ENCODE results near the gene RIMBP2. TPM values are rescaled to one million over a fixed set of nuclear protein-coding genes. Genes with fewer than 3 reads are reported as not detected.

Gene RIMBP2
- total RNA-seq, 2 experiments from 2014 or later = not detected

DNA sequence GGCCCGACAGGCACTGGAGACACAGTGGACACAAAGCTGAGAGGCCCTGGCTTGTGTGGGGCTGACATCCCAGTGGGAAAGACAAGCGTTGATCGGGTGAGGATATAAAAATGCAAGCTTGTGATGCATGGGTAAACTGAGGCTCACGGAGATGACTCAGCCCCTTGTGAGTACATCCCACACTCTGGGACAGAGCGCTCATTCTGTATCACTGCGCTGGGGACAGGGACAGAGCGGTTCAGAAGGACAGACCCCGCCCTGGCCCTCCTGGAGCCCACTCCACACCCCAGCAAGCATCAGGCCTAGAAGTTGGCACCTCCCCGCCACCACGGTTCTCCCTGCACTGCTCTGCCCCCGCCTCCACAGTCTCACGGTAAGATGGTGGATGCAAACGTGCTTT lies 222.1 kb downstream of the RIMBP2 start:
- H3K36me3 Mint-ChIP-seq (ENCODE audit: low read depth) = no peaks in the 10 kb centered on the region
- intact Hi-C loops (cut with DNase I, micrococcal nuclease) = no loop called here
- Histone ChIP-seq H3K9me3 (ENCODE audit: control insufficient read depth in 1 of 2, insufficient read depth in 1 of 2, low read length in 2 of 2) (peaks cover 0 to 15% of the 10 kb centered on the region in 2 experiments), H3K4me3 (ENCODE audit: low read length) (no peak overlapping the region), H3K27me3 (ENCODE audit: control insufficient read depth in 1 of 2, insufficient read depth in 2 of 2, low read length in 2 of 2) (no peaks in the 10 kb centered on the region), H3K27ac (ENCODE audit: low read depth in 1 of 2, low read length in 2 of 2) (no peak overlapping the region), H3K36me3 (ENCODE audit: insufficient read depth, low read length) (no peaks in the 10 kb centered on the region), H3K4me1 (ENCODE audit: insufficient read depth, low read length) (no peaks in the 10 kb centered on the region)
- no peak for DNase-seq
- H3K27me3 Mint-ChIP-seq = no peaks in the 10 kb centered on the region
- CTCF ChIA-PET = no interaction called here
- POLR2A ChIA-PET = no interaction called here
- H3K27ac Mint-ChIP-seq = no peak overlapping the region
- H3K4me1 Mint-ChIP-seq (ENCODE audit: low read depth) = no peaks in the 10 kb centered on the region
- no peak overlapping the region for H3K4me3 Mint-ChIP-seq
- TF ChIP-seq, protein P1, sequence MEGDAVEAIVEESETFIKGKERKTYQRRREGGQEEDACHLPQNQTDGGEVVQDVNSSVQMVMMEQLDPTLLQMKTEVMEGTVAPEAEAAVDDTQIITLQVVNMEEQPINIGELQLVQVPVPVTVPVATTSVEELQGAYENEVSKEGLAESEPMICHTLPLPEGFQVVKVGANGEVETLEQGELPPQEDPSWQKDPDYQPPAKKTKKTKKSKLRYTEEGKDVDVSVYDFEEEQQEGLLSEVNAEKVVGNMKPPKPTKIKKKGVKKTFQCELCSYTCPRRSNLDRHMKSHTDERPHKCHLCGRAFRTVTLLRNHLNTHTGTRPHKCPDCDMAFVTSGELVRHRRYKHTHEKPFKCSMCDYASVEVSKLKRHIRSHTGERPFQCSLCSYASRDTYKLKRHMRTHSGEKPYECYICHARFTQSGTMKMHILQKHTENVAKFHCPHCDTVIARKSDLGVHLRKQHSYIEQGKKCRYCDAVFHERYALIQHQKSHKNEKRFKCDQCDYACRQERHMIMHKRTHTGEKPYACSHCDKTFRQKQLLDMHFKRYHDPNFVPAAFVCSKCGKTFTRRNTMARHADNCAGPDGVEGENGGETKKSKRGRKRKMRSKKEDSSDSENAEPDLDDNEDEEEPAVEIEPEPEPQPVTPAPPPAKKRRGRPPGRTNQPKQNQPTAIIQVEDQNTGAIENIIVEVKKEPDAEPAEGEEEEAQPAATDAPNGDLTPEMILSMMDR (IDR thresholded peaks at IDR 0.05) = no peak
- ATAC-seq (ENCODE audit: poor library complexity) = no peak
- no peaks in the 10 kb centered on the region for H3K9me3 Mint-ChIP-seq

DNA sequence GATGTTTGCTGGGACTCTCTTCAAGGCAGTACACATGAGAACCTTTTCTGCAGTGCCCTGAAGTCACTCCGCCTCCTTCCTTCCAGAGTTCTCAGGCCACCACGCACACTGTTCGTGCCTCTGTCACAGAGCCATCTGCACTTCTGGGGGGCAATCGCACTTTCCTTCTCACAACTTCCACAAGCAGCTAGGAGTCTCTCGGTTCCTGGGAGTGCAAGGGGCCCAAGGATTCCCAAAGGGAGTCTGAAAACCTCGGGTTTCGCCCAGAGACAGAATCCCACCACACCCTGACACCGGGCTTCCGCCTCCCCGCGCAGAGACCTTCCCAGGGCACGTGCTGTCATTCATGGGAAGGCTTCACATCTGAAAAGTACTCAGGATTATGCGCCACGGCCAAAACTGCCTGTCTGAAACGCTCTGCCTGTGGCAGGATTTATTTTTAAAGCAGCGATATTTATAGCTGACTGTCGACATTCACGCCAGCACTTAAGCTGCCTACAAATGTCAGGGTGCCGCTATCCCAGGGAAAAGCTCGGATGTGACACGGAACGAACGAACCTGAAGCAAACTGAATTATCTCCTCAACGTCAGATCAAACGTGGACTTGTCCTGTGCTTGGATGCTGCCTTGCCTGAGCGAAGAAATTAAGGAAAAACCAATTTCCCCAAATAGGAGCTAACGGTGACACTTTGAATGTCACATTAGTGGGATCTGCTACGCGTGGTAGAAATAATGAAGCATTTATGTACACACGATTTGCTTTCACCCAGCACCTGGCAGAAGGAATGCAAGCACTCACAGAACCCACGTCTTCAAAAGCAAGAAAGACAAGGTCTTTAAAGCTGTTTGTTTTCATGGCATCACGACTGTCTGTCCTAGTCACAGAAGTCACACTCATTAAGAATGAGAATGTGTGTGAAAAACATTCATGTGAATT lies 224.4 kb downstream of the RIMBP2 start:
- CTCF ChIA-PET = no interaction called here

DNA sequence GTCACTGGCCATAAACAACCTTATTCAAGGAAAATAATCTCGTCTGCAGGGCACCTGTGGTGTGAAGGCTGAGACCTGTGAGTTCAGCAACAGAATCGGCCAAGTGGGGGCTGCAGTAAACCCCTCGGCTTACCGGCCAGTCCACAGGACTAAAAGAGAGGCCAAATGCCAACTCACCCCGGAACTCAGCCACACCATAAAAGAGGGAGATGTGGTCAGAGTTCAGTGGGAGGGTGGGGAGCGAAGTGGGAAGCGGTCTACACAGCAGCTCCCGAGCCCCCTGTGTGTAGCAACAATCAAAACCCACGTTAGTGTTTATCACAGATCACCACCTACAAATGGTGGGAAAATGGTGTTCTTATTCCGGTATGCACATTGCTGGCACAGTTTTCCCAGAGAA lies 225.4 kb downstream of the RIMBP2 start:
- Histone ChIP-seq H3K4me3 (ENCODE audit: low read length) (no peak overlapping the region), H3K27me3 (ENCODE audit: control insufficient read depth in 1 of 2, insufficient read depth in 2 of 2, low read length in 2 of 2) (no peaks in the 10 kb centered on the region), H3K9me3 (ENCODE audit: control insufficient read depth in 1 of 2, insufficient read depth in 1 of 2, low read length in 2 of 2) (peaks cover 0 to 20% of the 10 kb centered on the region in 2 experiments), H3K36me3 (ENCODE audit: insufficient read depth, low read length) (no peaks in the 10 kb centered on the region), H3K27ac (ENCODE audit: low read depth in 1 of 2, low read length in 2 of 2) (no peak overlapping the region), H3K4me1 (ENCODE audit: insufficient read depth, low read length) (no peaks in the 10 kb centered on the region)
- Mint-ChIP-seq H3K27ac (no peak overlapping the region), H3K36me3 (ENCODE audit: low read depth) (no peaks in the 10 kb centered on the region), H3K4me3 (no peak overlapping the region), H3K9me3 (no peaks in the 10 kb centered on the region), H3K27me3 (no peaks in the 10 kb centered on the region), H3K4me1 (ENCODE audit: low read depth) (no peaks in the 10 kb centered on the region)
- ATAC-seq (ENCODE audit: poor library complexity) = no peak
- DNase-seq = no peak
- POLR2A ChIA-PET = no interaction called here
- CTCF ChIA-PET = no interaction called here
- TF ChIP-seq, protein P1 (IDR thresholded peaks at IDR 0.05) = no peak
- intact Hi-C loops (cut with DNase I, micrococcal nuclease) = no loop called here

More for the DNA sequence above, 224.4 kb downstream of the RIMBP2 start:
- Mint-ChIP-seq H3K4me3 (no peak overlapping the region), H3K27me3 (no peaks in the 10 kb centered on the region), H3K27ac (no peak overlapping the region), H3K36me3 (ENCODE audit: low read depth) (no peaks in the 10 kb centered on the region), H3K4me1 (ENCODE audit: low read depth) (no peaks in the 10 kb centered on the region), H3K9me3 (no peaks in the 10 kb centered on the region)
- DNase-seq = no peak
- ATAC-seq (ENCODE audit: poor library complexity) = no peak
- Histone ChIP-seq H3K9me3 (ENCODE audit: control insufficient read depth in 1 of 2, insufficient read depth in 1 of 2, low read length in 2 of 2) (peaks cover 0 to 18% of the 10 kb centered on the region in 2 experiments), H3K36me3 (ENCODE audit: insufficient read depth, low read length) (no peaks in the 10 kb centered on the region), H3K4me1 (ENCODE audit: insufficient read depth, low read length) (no peaks in the 10 kb centered on the region), H3K27me3 (ENCODE audit: control insufficient read depth in 1 of 2, insufficient read depth in 2 of 2, low read length in 2 of 2) (no peaks in the 10 kb centered on the region), H3K4me3 (ENCODE audit: low read length) (no peak overlapping the region), H3K27ac (ENCODE audit: low read depth in 1 of 2, low read length in 2 of 2) (no peak overlapping the region)
- POLR2A ChIA-PET = no interaction called here
- TF ChIP-seq, protein P1 (IDR thresholded peaks at IDR 0.05) = no peak
- intact Hi-C loops (cut with DNase I, micrococcal nuclease) = no loop called here
